ENCODE measurements around the gene DGLUCY. TPM values are rescaled to one million over a fixed set of nuclear protein-coding genes. Genes with fewer than 3 reads are reported as not detected.

Gene DGLUCY
- total and polyA plus RNA-seq, 2 of the 8 experiments (the other 6 are each of a cell fraction or from before 2014, with no cell fraction given) = 24.9 to 31.8 TPM

DNA sequence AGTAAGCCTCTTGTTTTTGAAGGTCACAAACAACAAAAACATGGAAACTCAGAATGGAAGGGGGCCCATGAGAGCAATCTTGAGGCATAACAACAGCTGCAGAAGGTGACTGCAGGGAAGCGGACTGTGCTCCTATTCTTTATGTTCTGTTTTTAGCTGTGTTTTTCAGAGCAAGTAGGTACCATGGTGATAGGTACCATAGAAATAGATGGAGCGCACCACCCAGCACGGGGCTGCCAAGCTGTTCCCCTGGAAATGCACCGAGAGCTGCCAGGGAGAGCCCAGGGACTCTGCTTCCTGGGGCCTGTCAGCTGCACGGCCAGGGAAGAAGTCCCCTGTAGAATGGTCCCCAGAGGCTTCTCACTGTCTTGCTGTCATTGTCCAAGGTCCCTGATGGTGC, 32.8 kb downstream of the DGLUCY start:
- Histone ChIP-seq H2AK5ac (ENCODE audit: low read depth, low read length) (no peak overlapping the region), H2BK15ac (ENCODE audit: low read length) (no peak overlapping the region)
- TF ChIP-seq POU5F1 (IDR thresholded peaks at IDR 0.05; ENCODE audit: low read depth, low read length) (no peak), NRF1 (IDR thresholded peaks at IDR 0.05; ENCODE audit: low read depth, low read length) (no peak), BACH1 (IDR thresholded peaks at IDR 0.05; ENCODE audit: low read length) (no peak), RNF2 (IDR thresholded peaks at IDR 0.05; ENCODE audit: borderline replicate concordance, low read depth, low read length, missing control alignments, poor library complexity, severe bottlenecking) (no peak), CHD1 (IDR thresholded peaks at IDR 0.05; ENCODE audit: low read depth, low read length) (no peak), CREB1 (IDR thresholded peaks at IDR 0.05) (no peak), SP2 (IDR thresholded peaks at IDR 0.05; ENCODE audit: low read length) (no peak), EP300 (IDR thresholded peaks at IDR 0.05; ENCODE audit: borderline replicate concordance in 1 of 2, low read depth in 2 of 2, low read length in 2 of 2) (no peak), CEBPB (IDR thresholded peaks at IDR 0.05; ENCODE audit: low read depth, low read length) (no peak), JUN (IDR thresholded peaks at IDR 0.05; ENCODE audit: low read depth, low read length) (no peak), CHD2 (IDR thresholded peaks at IDR 0.05; ENCODE audit: low read length) (no peak), SP1 (IDR thresholded peaks at IDR 0.05; ENCODE audit: low read depth, low read length) (no peak)
- TF ChIP-seq, protein P1, sequence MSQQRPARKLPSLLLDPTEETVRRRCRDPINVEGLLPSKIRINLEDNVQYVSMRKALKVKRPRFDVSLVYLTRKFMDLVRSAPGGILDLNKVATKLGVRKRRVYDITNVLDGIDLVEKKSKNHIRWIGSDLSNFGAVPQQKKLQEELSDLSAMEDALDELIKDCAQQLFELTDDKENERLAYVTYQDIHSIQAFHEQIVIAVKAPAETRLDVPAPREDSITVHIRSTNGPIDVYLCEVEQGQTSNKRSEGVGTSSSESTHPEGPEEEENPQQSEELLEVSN (IDR thresholded peaks at IDR 0.05) = no peak
- TF ChIP-seq, protein P2, sequence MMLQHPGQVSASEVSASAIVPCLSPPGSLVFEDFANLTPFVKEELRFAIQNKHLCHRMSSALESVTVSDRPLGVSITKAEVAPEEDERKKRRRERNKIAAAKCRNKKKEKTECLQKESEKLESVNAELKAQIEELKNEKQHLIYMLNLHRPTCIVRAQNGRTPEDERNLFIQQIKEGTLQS (IDR thresholded peaks at IDR 0.05; ENCODE audit: insufficient read depth, low read depth, low read length) = no peak

More for the DNA sequence above, 32.8 kb downstream of the DGLUCY start:
- H2BK5ac ChIP-seq (ENCODE audit: low read depth, low read length) = no peak overlapping the region
- H3K9me3 ChIP-seq (ENCODE audit: insufficient read depth in 2 of 2, low read depth in 1 of 2, low read length in 1 of 2) = no peaks in the 10 kb centered on the region
- H3K4me1 ChIP-seq (replicated peaks in 1 of 4; ENCODE audit: control insufficient read depth in 3 of 4, insufficient read depth in 4 of 4, low read length in 3 of 4) = no peaks in the 10 kb centered on the region
- DNase-seq (ENCODE audit: low read depth in 1 of 2, low spot score in 2 of 2) (no peak), FAIRE-seq (no peak)
- no peak overlapping the region for H2BK12ac ChIP-seq (ENCODE audit: low read depth, low read length)
- H4K91ac ChIP-seq (replicated peaks; ENCODE audit: insufficient read length, low read length) = no peak overlapping the region
- WGBS, 2 experiments (ENCODE audit: extremely low coverage in 1 of 2, insufficient coverage in 1 of 2, insufficient read length in 1 of 2, insufficient replicate concordance in 2 of 2, low coverage in 1 of 2, low lambda C conversion rate in 2 of 2, missing lambda C conversion rate in 1 of 2) = 92% methylated on average over 5 of the region's 5 CpGs; no CpG with 5 or more reads in 1 of the 2 experiments
- no peak overlapping the region for H3K4me3 ChIP-seq (ENCODE audit: extremely low read depth in 1 of 4, insufficient read depth in 2 of 4, low read depth in 3 of 4, low read length in 4 of 4)
- no peak overlapping the region for H3K14ac ChIP-seq (ENCODE audit: insufficient read length)
- H3K27ac ChIP-seq (ENCODE audit: low read depth, low read length) = no peak overlapping the region
- no peak overlapping the region for H3K4me2 ChIP-seq (ENCODE audit: insufficient read depth in 1 of 2, low read depth in 2 of 2, low read length in 2 of 2)
- ChIA-PET CTCF (ENCODE audit: partially characterized antibody) (interaction anchor here (0.6 to 2.5 kb wide), 6 partner anchors 8 to 88 kb away, joined by 3 to 10 read pairs (median 5); no protein-coding TSS in a partner anchor), POLR2A (ENCODE audit: partially characterized antibody) (interaction anchor here (0.7 to 1.7 kb wide), 2 partner anchors 11 to 85 kb away, joined by 4 read pairs; no protein-coding TSS in a partner anchor)
- H3K79me2 ChIP-seq (ENCODE audit: control insufficient read depth in 1 of 2, insufficient read depth in 2 of 2, low read length in 2 of 2) = no peaks in the 10 kb centered on the region
- no peak overlapping the region for H3K18ac ChIP-seq (ENCODE audit: extremely low read depth, low read length)
- no peak overlapping the region for H3K23ac ChIP-seq (ENCODE audit: insufficient read length)
- H3K4ac ChIP-seq (replicated peaks; ENCODE audit: insufficient read length, low read depth, low read length) = no peak overlapping the region
- H3K36me3 ChIP-seq (ENCODE audit: control insufficient read depth in 2 of 4, insufficient read depth in 4 of 4, low read length in 3 of 4) = peaks cover 0 to 13% (median 1%) of the 10 kb centered on the region in 4 experiments; a peak in 5 of 8 replicates
- H2AFZ ChIP-seq (ENCODE audit: low read length) = no peak overlapping the region
- no peak overlapping the region for H4K8ac ChIP-seq (ENCODE audit: extremely low read depth, insufficient read depth, low read length)
- H3K79me1 ChIP-seq (ENCODE audit: low read depth, low read length) = no peaks in the 10 kb centered on the region
- H3K23me2 ChIP-seq (ENCODE audit: low read depth, low read length) = no peaks in the 10 kb centered on the region
- H3K9ac ChIP-seq (replicated peaks in 1 of 4; ENCODE audit: extremely low read depth in 1 of 4, low read depth in 3 of 4, low read length in 3 of 4) = no peak overlapping the region
- no peak overlapping the region for H2BK20ac ChIP-seq (ENCODE audit: low read length)
- peaks cover 0 to 1% of the 10 kb centered on the region in 2 experiments for H4K20me1 ChIP-seq (replicated peaks in 1 of 2; ENCODE audit: control insufficient read depth in 1 of 2, insufficient read depth in 2 of 2, low read length in 2 of 2)
- H3K27me3 ChIP-seq (replicated peaks in 1 of 4; ENCODE audit: control insufficient read depth in 3 of 4, extremely low read depth in 1 of 4, insufficient read depth in 3 of 4, low read length in 3 of 4) = no peaks in the 10 kb centered on the region
- H3K56ac ChIP-seq (replicated peaks; ENCODE audit: insufficient read length, low read depth, low read length) = no peak overlapping the region
- no peak overlapping the region for H2BK120ac ChIP-seq (replicated peaks; ENCODE audit: low read depth, low read length)
- H4K5ac ChIP-seq (ENCODE audit: insufficient read length, low read depth, low read length) = no peak overlapping the region
